ENCODE results near the gene FAM229A.
A peak's percentile ranks its signal among the peaks of the same experiment; 100 is the strongest.
"Not testable (repeated sequence)": the region's sequence is repeated elsewhere in the genome, so short reads cannot be mapped to it uniquely, and the experiment has no call there.

Gene FAM229A

DNA sequence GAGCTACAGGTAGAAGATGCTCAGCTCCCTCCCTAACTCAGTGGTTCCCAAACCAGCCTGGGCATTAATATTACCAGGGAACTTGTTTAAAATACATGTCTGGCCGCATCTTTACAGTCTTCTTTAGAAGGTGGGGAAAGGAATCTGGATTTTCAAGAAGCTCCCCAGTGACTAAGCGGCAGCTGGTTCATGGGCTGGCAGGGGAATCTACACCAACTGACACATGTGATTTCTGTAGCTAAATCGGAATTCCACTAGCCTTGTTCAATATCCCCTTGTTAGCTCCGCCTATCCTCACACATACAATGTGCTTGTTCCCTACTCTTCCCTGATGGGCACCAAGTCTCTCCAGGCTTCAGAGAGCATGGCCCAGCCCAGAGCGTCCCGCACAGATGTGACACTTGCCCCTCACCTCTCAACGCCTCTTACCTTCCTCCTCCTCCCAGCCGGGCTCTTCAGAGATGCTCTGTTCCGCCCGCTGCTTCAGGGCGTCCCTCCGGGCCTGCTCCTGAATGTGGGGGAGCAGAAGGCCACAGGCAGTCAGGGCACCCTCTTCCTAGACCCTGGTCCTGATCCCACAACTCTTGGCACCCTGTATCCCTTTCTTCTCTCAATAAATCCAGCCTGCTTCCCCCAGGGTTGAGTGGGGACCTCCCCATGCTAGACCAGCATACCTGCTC, 15.4 kb upstream of the FAM229A start:
- DNase-seq (ENCODE audit: low read depth) = no peak

- no peak for DNase-seq (ENCODE audit: low read depth)
Observed at GRCh38 chr1:32376199-32376598, 13.9 kb upstream of the FAM229A start.

- no peak for DNase-seq (ENCODE audit: low read depth)
Observed at GRCh38 chr1:32373996-32374592, 11.8 kb upstream of the FAM229A start.

DNA sequence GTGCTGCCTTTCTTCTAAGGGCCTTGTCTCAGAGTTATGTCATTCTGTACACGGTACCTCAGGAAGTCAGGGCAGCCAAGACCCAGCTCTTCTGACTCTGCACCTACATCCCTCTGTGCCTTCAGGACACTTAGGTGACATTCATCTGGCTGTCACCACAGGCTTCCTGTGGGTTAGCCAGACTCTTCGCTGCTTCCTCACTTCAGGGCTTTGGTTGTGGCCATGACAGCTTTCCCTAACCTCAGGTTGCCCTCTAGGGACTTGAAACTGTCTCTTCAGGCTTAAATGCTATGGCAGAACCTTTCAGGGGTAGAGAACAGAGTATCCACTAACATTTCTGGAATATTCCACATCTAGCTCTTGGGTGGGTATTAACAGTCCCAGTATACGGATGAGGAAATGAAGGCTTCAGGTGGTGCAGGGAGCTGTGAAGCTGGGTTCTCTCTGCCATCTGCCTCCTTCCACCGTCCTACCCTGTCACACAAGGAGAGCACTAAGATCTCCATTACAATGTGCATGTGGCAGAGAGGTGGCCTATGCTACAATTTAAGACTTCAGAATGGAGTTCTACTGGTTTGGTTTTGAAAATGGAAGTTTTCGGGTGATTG, 10.0 kb upstream of the FAM229A start:
- no peak for DNase-seq (ENCODE audit: low read depth)

- no peak for DNase-seq (ENCODE audit: low read depth)
Observed at GRCh38 chr1:32367912-32368635, 5.8 kb upstream of the FAM229A start.

GRCh38 chr1:32365445-32365844, 3.2 kb upstream of the FAM229A start:
- DNase-seq (ENCODE audit: low read depth) = no peak

DNA sequence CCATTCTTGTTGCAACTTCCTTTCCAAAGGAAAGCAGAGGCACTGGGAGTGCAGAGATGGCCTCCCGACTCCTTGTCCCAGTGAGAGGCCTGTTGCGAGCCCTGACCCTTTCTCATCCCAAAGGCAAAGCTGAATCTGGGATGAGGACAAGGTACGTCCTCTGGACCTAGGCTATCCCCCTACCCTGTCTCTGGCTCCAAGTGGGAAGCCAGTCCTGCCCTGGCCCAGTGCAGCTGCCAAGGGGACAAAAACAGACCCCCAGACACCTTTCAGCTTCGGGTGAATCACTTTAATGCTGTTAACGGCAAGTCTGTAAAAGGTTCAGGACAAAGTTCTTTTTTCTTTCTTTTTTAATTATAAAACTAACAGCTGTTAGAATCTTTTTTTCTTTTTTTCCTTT, 2.6 kb upstream of the FAM229A start:
- no peak for DNase-seq (ENCODE audit: low read depth)

- no peak for DNase-seq (ENCODE audit: low read depth)
Observed at GRCh38 chr1:32363713-32364112, 1.4 kb upstream of the FAM229A start.

- DNase-seq (ENCODE audit: low read depth) = no peak
Observed at GRCh38 chr1:32361674-32362473, 411 bp downstream of the FAM229A start.

DNA sequence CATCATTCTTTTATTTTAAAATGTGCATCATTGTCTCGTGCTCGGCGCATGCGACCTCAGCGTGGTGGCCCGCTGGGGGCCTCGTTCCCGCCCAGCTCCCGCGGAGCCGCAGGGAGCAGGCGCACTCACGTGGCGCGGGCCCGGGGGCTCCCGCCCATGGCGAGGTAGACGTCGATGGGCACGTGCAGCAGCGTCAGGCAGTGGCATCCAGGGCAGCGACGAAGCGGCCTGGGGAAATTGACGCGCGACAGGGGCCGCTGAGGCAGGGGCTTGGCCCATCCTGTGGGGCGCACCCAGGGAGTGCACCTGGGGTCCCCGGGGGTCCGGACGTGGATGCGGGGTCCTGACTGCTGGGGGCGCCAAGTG, 994 bp downstream of the FAM229A start:
- no peak for DNase-seq (ENCODE audit: low read depth)

GRCh38 chr1:32358435-32358834, 3.9 kb downstream of the FAM229A start:
- DNase-seq (ENCODE audit: low read depth) = no peak

- DNase-seq (ENCODE audit: low read depth) = no peak
Observed at GRCh38 chr1:32357614-32358013, 4.7 kb downstream of the FAM229A start.

DNA sequence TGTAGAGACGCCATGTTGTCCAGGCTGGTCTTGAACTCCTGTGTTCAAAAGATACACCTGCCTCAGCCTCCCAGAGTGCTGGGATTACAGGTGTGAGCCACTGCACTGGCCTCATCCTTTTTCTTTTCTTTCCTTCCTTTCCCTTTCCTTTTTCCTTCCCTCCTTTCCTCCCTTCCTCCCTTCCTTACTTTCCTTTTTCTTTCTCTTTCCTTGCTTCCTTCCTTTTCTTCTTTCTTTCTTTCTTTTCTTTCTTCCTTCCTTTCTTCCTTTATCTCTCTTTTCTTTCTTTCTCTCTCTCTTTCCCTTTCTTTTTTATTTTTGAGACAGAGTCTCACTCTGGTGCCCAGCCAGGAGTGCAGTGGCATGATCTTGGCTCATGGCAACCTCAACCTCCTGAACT, 5.8 kb downstream of the FAM229A start:
- no peak for DNase-seq (ENCODE audit: low read depth)

DNA sequence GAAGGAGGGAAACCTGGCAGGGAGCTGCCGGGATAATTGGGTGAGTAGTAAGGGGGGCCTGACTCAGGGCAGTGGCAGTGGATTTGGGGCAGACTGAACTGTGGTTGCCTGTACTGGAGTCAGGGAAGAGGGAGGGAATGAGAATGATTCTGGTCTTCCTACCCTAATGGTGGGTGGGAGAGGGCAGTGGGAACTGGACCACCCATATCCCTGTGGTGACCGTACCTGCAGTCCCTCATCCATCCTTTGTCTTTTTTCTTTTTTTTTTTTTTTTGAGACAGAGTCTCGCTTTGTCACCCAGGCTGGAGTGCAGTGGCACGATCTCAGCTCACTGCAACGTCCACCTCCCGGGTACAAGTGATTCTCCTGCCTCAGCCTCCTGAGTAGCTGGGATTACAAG, 6.5 kb downstream of the FAM229A start:
- DNase-seq (ENCODE audit: low read depth) = not testable (repeated sequence)

- no peak for DNase-seq (ENCODE audit: low read depth)
Observed at GRCh38 chr1:32353886-32354570, 8.3 kb downstream of the FAM229A start.

DNA sequence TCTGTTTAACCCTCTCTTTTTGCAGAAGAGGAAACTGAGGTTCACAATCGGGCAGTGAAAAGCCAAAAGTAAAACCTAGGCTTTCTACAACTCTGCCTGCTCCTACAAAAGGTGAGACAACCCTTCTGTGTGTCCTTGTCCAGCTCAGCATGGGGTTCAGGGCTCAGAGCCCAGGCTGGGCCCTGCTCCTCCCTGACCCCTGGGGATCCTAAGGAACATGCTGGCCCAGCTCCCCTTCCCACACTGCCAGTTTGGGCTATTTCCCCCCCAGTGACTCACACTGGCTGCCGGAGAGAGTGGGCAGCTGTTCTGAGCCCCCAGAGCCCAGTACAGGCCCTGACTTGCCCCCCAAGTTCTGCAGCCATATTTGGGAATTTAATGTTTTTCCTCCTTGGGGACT, 8.9 kb downstream of the FAM229A start:
- DNase-seq (ENCODE audit: low read depth) = no peak

- no peak for DNase-seq (ENCODE audit: low read depth)
Observed at GRCh38 chr1:32352831-32353383, 9.4 kb downstream of the FAM229A start.

DNA sequence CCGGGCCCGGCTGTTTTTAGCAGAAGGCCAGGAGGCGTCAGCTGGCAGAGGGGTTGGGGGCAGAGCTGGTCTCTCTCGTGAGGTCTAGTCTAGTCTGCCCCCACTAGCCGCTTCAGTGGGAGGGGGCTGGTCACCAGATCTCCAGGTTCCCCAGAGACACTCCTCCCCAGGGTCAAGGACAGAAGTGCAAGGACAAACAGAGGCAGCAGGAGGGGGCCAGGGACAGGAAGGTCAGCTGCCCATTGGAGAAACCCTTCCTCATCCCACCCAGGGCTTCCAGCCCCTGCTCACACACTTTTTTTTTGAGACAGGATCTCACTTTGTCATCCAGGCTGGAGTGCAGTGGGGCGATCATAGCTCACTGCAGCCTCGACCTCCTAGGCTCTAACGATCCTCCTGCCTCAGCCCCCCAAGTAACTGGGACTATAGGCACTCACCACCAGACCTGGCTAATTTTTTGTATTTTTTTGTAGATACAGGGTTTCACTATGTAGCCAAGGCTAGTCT, 10.0 kb downstream of the FAM229A start:
- no peak for DNase-seq (ENCODE audit: low read depth)

GRCh38 chr1:32351399-32352238, 10.7 kb downstream of the FAM229A start:
- DNase-seq (ENCODE audit: low read depth) = peak; percentile 77

DNA sequence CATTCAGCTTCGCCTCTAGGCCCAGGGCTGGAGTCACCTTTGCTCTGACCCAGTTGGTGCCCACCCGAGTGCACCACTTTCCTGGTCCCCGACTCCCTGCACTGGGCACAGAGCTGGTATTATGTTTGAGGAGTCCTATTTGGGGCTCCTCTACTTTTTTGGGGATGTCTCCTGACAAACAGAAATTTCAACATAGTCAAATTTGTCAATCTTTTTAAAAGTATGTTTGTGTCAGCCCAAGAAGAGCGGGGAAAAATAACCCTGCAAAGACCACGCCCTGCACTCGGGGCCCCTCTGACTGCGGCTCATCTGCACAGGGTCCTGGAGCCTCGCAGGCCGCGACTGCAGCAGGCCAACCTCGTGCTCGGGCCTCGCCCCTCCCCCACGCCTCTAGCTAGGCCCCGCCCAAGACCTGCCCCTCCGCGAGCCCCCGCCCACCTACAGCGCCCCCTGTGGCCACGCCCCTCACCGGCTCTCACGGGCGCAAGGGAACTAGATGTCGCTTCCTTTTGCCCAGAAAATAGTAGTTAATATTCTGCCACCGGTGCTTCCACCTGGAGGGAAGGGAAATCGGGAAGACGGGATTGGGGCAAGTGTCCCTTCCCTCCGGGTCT, 11.4 kb downstream of the FAM229A start:
- peak; percentile 55 for DNase-seq (ENCODE audit: low read depth)
